Gastrocnemius medialis (tissue), 4 donors: ENCODE results near the gene VPS54. TPM values are rescaled to one million over a fixed set of nuclear protein-coding genes. Genes with fewer than 3 reads are reported as not detected.

Source experiments
- ATAC-seq, 2 donors: fragments of 150-250 bp; one replicate each; pipeline ENCODE4 v1.9.1; 2016
- DNase-seq, 2 donors: peaks; one replicate each; pipeline ENCODE4 v3.0.0-alpha.2; 2019
- H3K27ac ChIP-seq, 4 donors: fragments of 200-600 bp; sonication (generic); 1 replicate in 1 of 4; 2 replicates in 3 of 4; pipeline ENCODE4 v1.5.1; 2016 to 2018; ENCODE audit warnings: mild to moderate bottlenecking in 2 of 4, moderate library complexity in 1 of 4
- H3K27me3 ChIP-seq, 3 donors: fragments of 200-600 bp; sonication (generic) in 2 of 3; 1 replicate in 1 of 3; 2 replicates in 2 of 3; pipeline versions ENCODE4 v1.5.1 to v1.6.0; 2016 to 2019; ENCODE audit warnings: mild to moderate bottlenecking in 1 of 3, moderate library complexity in 1 of 3
- H3K36me3 ChIP-seq, 2 donors: fragments of 200-600 bp; sonication (generic) in 1 of 2; one replicate each; pipeline ENCODE4 v1.5.1; 2017 to 2018
- H3K4me1 ChIP-seq, 2 donors: fragments of 200-600 bp; sonication (generic) in 1 of 2; one replicate each; pipeline ENCODE4 v1.5.1; 2016 to 2017; ENCODE audit warnings: mild to moderate bottlenecking in 2 of 2
- H3K4me3 ChIP-seq, 4 donors: fragments of 200-600 bp; sonication (generic) in 3 of 4; 1 replicate in 1 of 4; 2 replicates in 3 of 4; pipeline ENCODE4 v1.5.1; 2016 to 2019; ENCODE audit warnings: mild to moderate bottlenecking in 2 of 4
- H3K9me3 ChIP-seq, 3 donors: fragments of 200-600 bp; sonication (generic) in 2 of 3; 1 replicate in 1 of 3; 2 replicates in 2 of 3; pipeline ENCODE4 v1.5.1; 2016 to 2019
- CTCF ChIP-seq, 5 experiments: fragments of 450-650 bp in 3 of 5; fragments of 200-600 bp in 2 of 5; sonication (generic) in 2 of 5; IDR thresholded peaks in 4 of 5; conservative IDR thresholded peaks in 1 of 5; 1 replicate in 4 of 5; 2 replicates in 1 of 5; pipeline ENCODE4 v1.5.1; 2016 to 2019; ENCODE audit warnings: antibody characterized with exemption in 5 of 5, mild to moderate bottlenecking in 3 of 5, moderate library complexity in 3 of 5
- POLR2A ChIP-seq, 2 donors: fragments of 450-650 bp; IDR thresholded peaks; one replicate each; pipeline ENCODE4 v1.6.1; 2017; ENCODE audit warnings: antibody characterized with exemption in 2 of 2, mild to moderate bottlenecking in 2 of 2, moderate library complexity in 2 of 2
- in situ Hi-C, 4 donors: fragments of 200-750 bp; cut with MboI; loops; one replicate each; pipeline versions ENCODE4 v1.15.0 to v1.8.0; 2017; ENCODE audit warnings: low sequenced_read_pairs in 4 of 4
- intact Hi-C: fragments of 100-400 bp; cut with DNase I; formaldehyde crosslinking; loops from one replicate; pipeline ENCODE4 v1.15.1; 2023; ENCODE audit warnings: low total_unique reads
- total RNA-seq, 4 donors: library from RNA; depleted of rRNA; stranded (reverse); fragments of >200 nt; gene quantifications; one replicate each; pipeline versions ENCODE4 v1.1.0 to v1.2.3, GENCODE V29; 2016

The VPS54 gene
- 10 to 100 TPM in 2 of 4 donors, 1 to 10 TPM in 2; 7.9 to 12.4 (median 9.8) TPM for total RNA-seq

- intact Hi-C loops, result loop anchor here (1.0 to 10.0 kb wide), 3 partner anchors 125 to 425 kb away; partner anchors contain the start of genes PELI1 and UGP2
- peak within 1 kb of the TSS; percentile 88 to 96 (median 92) for H3K27ac ChIP-seq
- in situ Hi-C loops, result no loop called here
- ATAC-seq (peak; percentile 84 to 89), DNase-seq (peak; percentile 17 to 64)
- no peaks in the 10 kb centered on the region for H3K36me3 ChIP-seq
- peak within 1 kb of the TSS; percentile 65 to 85 (median 80) for H3K4me3 ChIP-seq
- no peaks in the 10 kb centered on the region for H3K9me3 ChIP-seq
- TF ChIP-seq POLR2A (IDR thresholded peaks at IDR 0.05) (peak; percentile 66), CTCF (IDR thresholded peaks at IDR 0.05 in 4 of 5, conservative IDR thresholded peaks at IDR 0.05 in 1 of 5) (peak; percentile 15 to 34 (median 25))
- no peaks in the 10 kb centered on the region for H3K27me3 ChIP-seq
- H3K4me1 ChIP-seq, result peaks cover 34 to 37% of the 10 kb centered on the region in 2 donors
Measured at GRCh38 chr2:64019083-64019974, at the start of gene VPS54. Gene VPS54, minus strand, starts transcription at chr2:64019428. Its CDS starts 35,429 bp downstream, at chr2:63983999.

- H3K27ac ChIP-seq, result no peak overlapping the region
- H3K36me3 ChIP-seq, result no peaks in the 10 kb centered on the region
- ATAC-seq (no peak), DNase-seq (no peak)
- no peaks in the 10 kb centered on the region for H3K4me1 ChIP-seq
- in situ Hi-C loops, result loop anchor here in 2 of 4 donors (25.0 kb wide), 2 partner anchors 245 to 420 kb away; no protein-coding TSS in a partner anchor
- H3K4me3 ChIP-seq, result no peak overlapping the region
- intact Hi-C loops, result no loop called here
- no peaks in the 10 kb centered on the region for H3K9me3 ChIP-seq
- TF ChIP-seq POLR2A (IDR thresholded peaks at IDR 0.05), result no peak
- no peak for TF ChIP-seq CTCF (IDR thresholded peaks at IDR 0.05 in 4 of 5, conservative IDR thresholded peaks at IDR 0.05 in 1 of 5)
- no peaks in the 10 kb centered on the region for H3K27me3 ChIP-seq
Measured at GRCh38 chr2:64067326-64067725, 48.1 kb upstream of the VPS54 start.

GRCh38 chr2:64065516-64065915 lies 46.3 kb upstream of the VPS54 start:
- Histone ChIP-seq H3K9me3 (no peaks in the 10 kb centered on the region), H3K4me3 (no peak overlapping the region), H3K27me3 (no peaks in the 10 kb centered on the region), H3K4me1 (no peaks in the 10 kb centered on the region), H3K36me3 (no peaks in the 10 kb centered on the region), H3K27ac (peak overlapping the region in 2 of 4 donors; percentile 41 to 73)
- ATAC-seq, result no peak
- in situ Hi-C loops, result loop anchor here in 2 of 4 donors (25.0 kb wide), 2 partner anchors 247 to 422 kb away; no protein-coding TSS in a partner anchor
- intact Hi-C loops, result no loop called here
- DNase-seq, result no peak
- TF ChIP-seq CTCF (IDR thresholded peaks at IDR 0.05 in 4 of 5, conservative IDR thresholded peaks at IDR 0.05 in 1 of 5) (no peak), POLR2A (IDR thresholded peaks at IDR 0.05) (no peak)

DNA sequence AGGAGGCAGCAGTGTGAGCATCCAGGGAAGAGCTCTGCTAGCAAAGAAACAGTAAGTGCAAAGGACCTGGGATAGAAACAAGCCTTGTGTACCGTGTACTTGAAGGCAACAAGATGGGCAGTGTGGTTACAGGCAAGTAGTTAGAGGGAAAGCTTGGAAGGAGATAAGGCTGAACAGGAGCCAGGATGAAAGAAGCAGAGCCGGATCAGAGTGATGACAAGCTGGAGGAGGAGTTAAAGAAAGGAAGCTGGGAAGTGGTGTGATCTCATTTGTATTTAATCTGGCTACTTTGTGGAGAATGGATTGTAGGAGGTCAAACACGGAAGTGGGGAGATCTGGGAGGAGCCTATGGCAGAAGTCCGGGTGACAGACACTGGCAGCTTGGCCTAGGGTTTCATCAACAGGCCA lies 44.7 kb upstream of the VPS54 start:
- in situ Hi-C loops (loop anchor here in 2 of 4 donors (25.0 kb wide), 2 partner anchors 248 to 423 kb away; no protein-coding TSS in a partner anchor), intact Hi-C loops (no loop called here)
- no peaks in the 10 kb centered on the region for H3K27me3 ChIP-seq
- ATAC-seq, result no peak
- TF ChIP-seq POLR2A (IDR thresholded peaks at IDR 0.05) (no peak), CTCF (IDR thresholded peaks at IDR 0.05 in 4 of 5, conservative IDR thresholded peaks at IDR 0.05 in 1 of 5) (no peak)
- no peak for DNase-seq
- H3K36me3 ChIP-seq, result no peaks in the 10 kb centered on the region
- no peaks in the 10 kb centered on the region for H3K4me1 ChIP-seq
- no peaks in the 10 kb centered on the region for H3K9me3 ChIP-seq
- H3K4me3 ChIP-seq, result no peak overlapping the region
- H3K27ac ChIP-seq, result peak overlapping the region in 3 of 4 donors; percentile 63 to 73 (median 63)
